Umbilical cord (tissue), 2 donors: Measurements from ENCODE around the gene SRSF6. TPM values are rescaled to one million over a fixed set of nuclear protein-coding genes. Genes with fewer than 3 reads are reported as not detected.
"Not testable (repeated sequence)": the region's sequence is repeated elsewhere in the genome, so short reads cannot be mapped to it uniquely, and the experiment has no call there.

Experiments used
- DNase-seq: peaks from one replicate; pipeline ENCODE4 v3.0.0-alpha.2; 2015; ENCODE audit warnings: low spot score
- total RNA-seq: library from RNA; depleted of rRNA; stranded (reverse); fragments of >200 nt; gene quantifications from one replicate; pipeline ENCODE4 v1.2.3, GENCODE V29; 2014; ENCODE audit warnings: low replicate concordance; ENCODE audit not compliant: insufficient read depth

Gene SRSF6
- total RNA-seq, 1 donor from 2014 or later, result 30.1 TPM

GRCh38 chr20:43473381-43473704, 15.6 kb downstream of the SRSF6 start:
- no peak for DNase-seq

- no peak for DNase-seq
These were observed 19.5 kb downstream of the SRSF6 start for GRCh38 chr20:43477193-43477592.

GRCh38 chr20:43477619-43478018, 19.9 kb downstream of the SRSF6 start:
- no peak for DNase-seq

- no peak for DNase-seq
These were observed 32.3 kb downstream of the SRSF6 start for GRCh38 chr20:43490038-43490437.

- DNase-seq, result no peak
These were observed 34.4 kb downstream of the SRSF6 start for GRCh38 chr20:43492101-43492500.

GRCh38 chr20:43495388-43495787, 37.7 kb downstream of the SRSF6 start:
- DNase-seq, result no peak

- DNase-seq, result not testable (repeated sequence)
These were observed 44.3 kb downstream of the SRSF6 start for GRCh38 chr20:43502021-43502420.

GRCh38 chr20:43506238-43506637, 48.5 kb downstream of the SRSF6 start:
- no peak for DNase-seq

GRCh38 chr20:43507150-43508080, 49.7 kb downstream of the SRSF6 start, which contains the start of gene L3MBTL1:
TSS of gene L3MBTL1 (plus strand) at chr20:43507697. CDS start at chr20:43513504, 5,807 bp downstream.
- peak; percentile 42 for DNase-seq

- no peak for DNase-seq
These were observed 50.4 kb downstream of the SRSF6 start for GRCh38 chr20:43508106-43508505.

GRCh38 chr20:43508604-43509040, 50.9 kb downstream of the SRSF6 start:
- DNase-seq, result no peak

GRCh38 chr20:43511879-43512278, 54.2 kb downstream of the SRSF6 start:
- DNase-seq, result no peak

- DNase-seq, result peak; percentile 7
These were observed 55.8 kb downstream of the SRSF6 start for GRCh38 chr20:43513372-43513930.

Other genes with a start within 250 kb of the SRSF6 start
- gene L3MBTL1, start 49.8 kb downstream of the SRSF6 start, total RNA-seq, result 11.3 TPM
- not detected for gene SGK2, start 101.1 kb downstream of the SRSF6 start, total RNA-seq
- gene IFT52, start 133.0 kb downstream of the SRSF6 start, total RNA-seq, result 55.4 TPM
- 0.24 TPM for gene MYBL2, start 209.2 kb downstream of the SRSF6 start, total RNA-seq